HFF-Myc (cell line): ENCODE measurements around the gene GANC.
A peak's percentile ranks its signal among the peaks of the same experiment; 100 is the strongest.

Experiments used
- DNase-seq: peaks from one replicate; pipeline ENCODE4 v3.0.0-alpha.2; 2011; ENCODE audit warnings: low read depth; ENCODE audit errors: extremely low read depth
- H3K4me3 ChIP-seq: replicated peaks from 2 replicates; pipeline ENCODE4 v1.5.1; 2011; ENCODE audit warnings: low read depth, mild to moderate bottlenecking, control low read depth, low read length
- CTCF ChIP-seq: IDR thresholded peaks from 2 replicates; pipeline ENCODE4 v1.5.1; 2012; ENCODE audit warnings: mild to moderate bottlenecking, low read depth, low read length, control low read depth; ENCODE audit errors: missing control alignments

The GANC gene

GRCh38 chr15:42385206-42385979 is 112.4 kb downstream of the GANC start:
- H3K4me3 ChIP-seq = no peak overlapping the region
- no peak for DNase-seq
- TF ChIP-seq CTCF = peak; percentile 87

- DNase-seq = no peak
- H3K4me3 ChIP-seq = no peak overlapping the region
- no peak for TF ChIP-seq CTCF
Measured at GRCh38 chr15:42385980-42386700, 113.1 kb downstream of the GANC start.

- no peak overlapping the region for H3K4me3 ChIP-seq
- no peak for TF ChIP-seq CTCF
- no peak for DNase-seq
Measured at GRCh38 chr15:42387603-42388002, 114.6 kb downstream of the GANC start.

- H3K4me3 ChIP-seq = no peak overlapping the region
- TF ChIP-seq CTCF = no peak
- DNase-seq = no peak
Measured at GRCh38 chr15:42392309-42393024, 119.5 kb downstream of the GANC start.

GRCh38 chr15:42394106-42394505 is 121.1 kb downstream of the GANC start:
- H3K4me3 ChIP-seq = no peak overlapping the region
- TF ChIP-seq CTCF = no peak
- DNase-seq = no peak

GRCh38 chr15:42395838-42396237 is 122.8 kb downstream of the GANC start:
- TF ChIP-seq CTCF = no peak
- no peak for DNase-seq
- H3K4me3 ChIP-seq = no peak overlapping the region
